ENCODE data around the gene EZH2. TPM values are rescaled to one million over a fixed set of nuclear protein-coding genes. Genes with fewer than 3 reads are reported as not detected.
A peak's percentile ranks its signal among the peaks of the same experiment; 100 is the strongest.

The EZH2 gene
- total RNA-seq, 1 donor from 2014 or later, result 0.99 TPM

GRCh38 chr7:148761499-148762278 is 122.4 kb downstream of the EZH2 start:
- intact Hi-C loops (cut with micrococcal nuclease), result no loop called here
- Histone ChIP-seq H3K36me3 (peaks cover 82% of the 10 kb centered on the region), H3K9me3 (replicated peaks) (no peaks in the 10 kb centered on the region), H3K27ac (replicated peaks) (peak overlapping the region; percentile 5), H3K4me3 (no peak overlapping the region), H3K4me1 (peaks cover 8% of the 10 kb centered on the region), H3K27me3 (ENCODE audit: low read depth) (no peaks in the 10 kb centered on the region)
- TF ChIP-seq, protein P1, sequence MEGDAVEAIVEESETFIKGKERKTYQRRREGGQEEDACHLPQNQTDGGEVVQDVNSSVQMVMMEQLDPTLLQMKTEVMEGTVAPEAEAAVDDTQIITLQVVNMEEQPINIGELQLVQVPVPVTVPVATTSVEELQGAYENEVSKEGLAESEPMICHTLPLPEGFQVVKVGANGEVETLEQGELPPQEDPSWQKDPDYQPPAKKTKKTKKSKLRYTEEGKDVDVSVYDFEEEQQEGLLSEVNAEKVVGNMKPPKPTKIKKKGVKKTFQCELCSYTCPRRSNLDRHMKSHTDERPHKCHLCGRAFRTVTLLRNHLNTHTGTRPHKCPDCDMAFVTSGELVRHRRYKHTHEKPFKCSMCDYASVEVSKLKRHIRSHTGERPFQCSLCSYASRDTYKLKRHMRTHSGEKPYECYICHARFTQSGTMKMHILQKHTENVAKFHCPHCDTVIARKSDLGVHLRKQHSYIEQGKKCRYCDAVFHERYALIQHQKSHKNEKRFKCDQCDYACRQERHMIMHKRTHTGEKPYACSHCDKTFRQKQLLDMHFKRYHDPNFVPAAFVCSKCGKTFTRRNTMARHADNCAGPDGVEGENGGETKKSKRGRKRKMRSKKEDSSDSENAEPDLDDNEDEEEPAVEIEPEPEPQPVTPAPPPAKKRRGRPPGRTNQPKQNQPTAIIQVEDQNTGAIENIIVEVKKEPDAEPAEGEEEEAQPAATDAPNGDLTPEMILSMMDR (IDR thresholded peaks at IDR 0.05; ENCODE audit: borderline replicate concordance), result no peak
- DNase-seq, result no peak

Other genes starting within 250 kb of the EZH2 start
- 48.2 TPM for gene CUL1, start 185.4 kb downstream of the EZH2 start, total RNA-seq
- 32.3 TPM for gene PDIA4, start 144.2 kb upstream of the EZH2 start, total RNA-seq
- 2.4 TPM for gene ZNF786, start 206.4 kb upstream of the EZH2 start, total RNA-seq
- gene ZNF425, start 242.0 kb upstream of the EZH2 start, total RNA-seq, result 0.58 TPM